ENCODE measurements around the gene ZNF35. TPM values are rescaled to one million over a fixed set of nuclear protein-coding genes. Genes with fewer than 3 reads are reported as not detected.

ZNF35 gene
- total and polyA plus RNA-seq, 9 donors: 2.7 to 14.2 (median 6.4) TPM

- no peak for DNase-seq
- intact Hi-C loops (cut with DNase I): loop anchor here in 2 of 4 donors (10.0 kb wide), 2 partner anchors 154 to 294 kb away; partner anchors contain the start of genes TCAIM (in 1 of the 2) and ZNF445 (in 1 of the 2)
- no peak for TF ChIP-seq EP300 (IDR thresholded peaks at IDR 0.05)
- TF ChIP-seq POLR2A (IDR thresholded peaks at IDR 0.05): no peak
- no peak for TF ChIP-seq CTCF (IDR thresholded peaks at IDR 0.05)
- WGBS, 3 donors: 88 to 98% (median 90%) methylated on average over 2 of the region's 2 CpGs
- H3K36me3 ChIP-seq: no peaks in the 10 kb centered on the region
- H3K27ac ChIP-seq: no peak overlapping the region
- H3K4me3 ChIP-seq: no peak overlapping the region
- no peaks in the 10 kb centered on the region for H3K9me3 ChIP-seq
- peaks cover 5% of the 10 kb centered on the region for H3K4me1 ChIP-seq (ENCODE audit: insufficient read depth)
- no peaks in the 10 kb centered on the region for H3K27me3 ChIP-seq
Measured at GRCh38 chr3:44628716-44629115, 19.8 kb upstream of the ZNF35 start.

GRCh38 chr3:44632193-44632592 is 16.3 kb upstream of the ZNF35 start:
- WGBS, 3 donors: 95 to 98% (median 97%) methylated on average over 3 of the region's 3 CpGs
- Histone ChIP-seq H3K27ac (no peak overlapping the region), H3K36me3 (no peaks in the 10 kb centered on the region), H3K4me3 (no peak overlapping the region), H3K27me3 (no peaks in the 10 kb centered on the region), H3K4me1 (ENCODE audit: insufficient read depth) (peaks cover 2% of the 10 kb centered on the region), H3K9me3 (peaks cover 0 to 9% of the 10 kb centered on the region in 2 donors)
- intact Hi-C loops (cut with DNase I): no loop called here
- TF ChIP-seq POLR2A (IDR thresholded peaks at IDR 0.05) (no peak), EP300 (IDR thresholded peaks at IDR 0.05) (no peak), CTCF (IDR thresholded peaks at IDR 0.05) (no peak)
- no peak for DNase-seq

- H3K27me3 ChIP-seq: no peaks in the 10 kb centered on the region
- peaks cover 12 to 37% of the 10 kb centered on the region in 2 donors for H3K9me3 ChIP-seq
- WGBS, 3 donors: 98% methylated on average over 4 of the region's 4 CpGs
- TF ChIP-seq EP300 (IDR thresholded peaks at IDR 0.05) (no peak), POLR2A (IDR thresholded peaks at IDR 0.05) (no peak)
- no peak for DNase-seq
- H3K36me3 ChIP-seq: peaks cover 4% of the 10 kb centered on the region
- no peaks in the 10 kb centered on the region for H3K4me1 ChIP-seq (ENCODE audit: insufficient read depth)
- H3K4me3 ChIP-seq: no peak overlapping the region
- intact Hi-C loops (cut with DNase I): no loop called here
- no peak overlapping the region for H3K27ac ChIP-seq
Measured at GRCh38 chr3:44642337-44642736, 6.2 kb upstream of the ZNF35 start.

GRCh38 chr3:44643024-44643423 is 5.5 kb upstream of the ZNF35 start:
- TF ChIP-seq EP300 (IDR thresholded peaks at IDR 0.05) (no peak), CTCF (IDR thresholded peaks at IDR 0.05) (no peak), POLR2A (IDR thresholded peaks at IDR 0.05) (no peak)
- no peaks in the 10 kb centered on the region for H3K27me3 ChIP-seq
- peaks cover 12 to 36% of the 10 kb centered on the region in 2 donors for H3K9me3 ChIP-seq
- no peak overlapping the region for H3K27ac ChIP-seq
- no peak for DNase-seq
- peaks cover 4% of the 10 kb centered on the region for H3K36me3 ChIP-seq
- intact Hi-C loops (cut with DNase I): no loop called here
- H3K4me1 ChIP-seq (ENCODE audit: insufficient read depth): no peaks in the 10 kb centered on the region
- WGBS, 3 donors: 98 to 99% (median 99%) methylated on average over 4 of the region's 4 CpGs
- H3K4me3 ChIP-seq: no peak overlapping the region

- intact Hi-C loops (cut with DNase I): no loop called here
- TF ChIP-seq POLR2A (IDR thresholded peaks at IDR 0.05) (no peak), EP300 (IDR thresholded peaks at IDR 0.05) (no peak)
- Histone ChIP-seq H3K4me3 (no peak overlapping the region), H3K9me3 (peaks cover 5 to 7% of the 10 kb centered on the region in 2 donors), H3K4me1 (ENCODE audit: insufficient read depth) (no peaks in the 10 kb centered on the region), H3K27me3 (no peaks in the 10 kb centered on the region), H3K36me3 (peaks cover under 1% of the 10 kb centered on the region), H3K27ac (no peak overlapping the region)
- DNase-seq: no peak
- 85 to 95% (median 92%) methylated on average over 1 of the region's 1 CpG for whole genome bisulfite sequencing, 3 donors
Measured at GRCh38 chr3:44647771-44648170, 761 bp upstream of the ZNF35 start.
